PFSK-1 (cell line): ENCODE data around the gene FBXL7.

Experiments
- FOXP2 ChIP-seq: optimal IDR thresholded peaks from 2 replicates; pipeline ENCODE3; 2011; ENCODE audit warnings: borderline replicate concordance, control low read depth, inconsistent platforms; ENCODE audit not compliant: insufficient read depth; ENCODE audit errors: extremely low read length, extremely low read depth
- POLR2AphosphoS5 ChIP-seq: IDR thresholded peaks from 2 replicates; pipeline ENCODE4 v1.6.1; 2012; ENCODE audit warnings: low read depth, mild to moderate bottlenecking, control low read depth, low read length, moderate library complexity
- REST ChIP-seq, 2 experiments: IDR thresholded peaks; 2 replicates each; pipeline versions ENCODE4 v1.6.1 to v1.8.0; 2011 to 2012; ENCODE audit warnings: low read depth in 2 of 2, low read length in 2 of 2, control low read depth in 1 of 2, inconsistent platforms in 1 of 2, mild to moderate bottlenecking in 1 of 2, moderate library complexity in 1 of 2; ENCODE audit not compliant: insufficient read depth in 1 of 2
- SIN3A ChIP-seq: IDR thresholded peaks from 2 replicates; pipeline ENCODE4 v1.6.1; 2012; ENCODE audit warnings: mild to moderate bottlenecking, low read length, moderate library complexity, borderline replicate concordance; ENCODE audit not compliant: insufficient read depth
- TAF1 ChIP-seq: IDR thresholded peaks from 2 replicates; pipeline ENCODE4 v1.6.1; 2012; ENCODE audit warnings: low read length, control low read depth, borderline replicate concordance; ENCODE audit not compliant: insufficient read depth

FBXL7 gene

DNA sequence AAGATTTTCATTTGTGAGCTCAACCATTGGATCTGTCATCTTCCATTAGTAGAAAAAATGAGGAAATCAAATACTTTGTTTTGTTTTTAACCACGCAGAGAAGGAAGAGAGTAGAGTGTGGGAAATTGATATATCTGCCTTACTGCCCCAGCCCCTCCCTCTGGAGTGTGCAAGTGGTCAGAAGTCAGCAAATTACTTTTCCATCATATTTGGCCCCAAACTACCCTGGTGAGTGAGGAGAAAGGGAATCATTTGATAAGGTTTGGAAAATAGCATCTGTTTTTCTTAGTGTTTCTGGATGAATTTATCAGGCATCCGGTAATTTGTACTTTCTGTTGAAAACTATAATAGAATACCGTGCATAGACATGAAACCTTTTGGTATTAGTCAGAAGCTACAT, 352.2 kb downstream of the FBXL7 start:
- TF ChIP-seq POLR2AphosphoS5 (no peak), FOXP2 (no peak), SIN3A (no peak), TAF1 (no peak), REST (IDR thresholded peaks at IDR 0.05; ENCODE audit: insufficient read depth in 1 of 2, low read depth in 2 of 2, low read length in 2 of 2) (no peak)

DNA sequence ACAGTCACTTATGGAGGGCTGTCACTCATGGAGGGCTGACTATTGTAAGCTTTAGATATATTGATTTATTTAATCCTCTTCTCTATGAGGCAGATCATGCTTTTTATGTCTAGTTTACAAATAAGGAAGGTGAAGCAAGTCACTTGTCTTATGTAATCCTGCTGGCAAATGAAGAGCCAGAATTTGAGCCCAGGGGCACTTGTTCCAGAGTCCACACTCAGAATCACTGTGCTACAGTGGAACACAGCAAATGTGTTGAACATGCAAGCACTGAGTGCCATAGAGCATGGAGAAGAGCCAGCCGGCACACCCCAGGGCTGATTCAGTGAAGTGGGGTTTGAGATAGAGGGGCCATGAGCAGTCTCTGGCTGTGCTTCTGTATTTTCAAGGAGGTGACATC, 353.0 kb downstream of the FBXL7 start:
- TF ChIP-seq FOXP2 (no peak), POLR2AphosphoS5 (no peak), REST (IDR thresholded peaks at IDR 0.05; ENCODE audit: insufficient read depth in 1 of 2, low read depth in 2 of 2, low read length in 2 of 2) (no peak), SIN3A (no peak), TAF1 (no peak)

- TF ChIP-seq TAF1 (no peak), FOXP2 (no peak), SIN3A (no peak), POLR2AphosphoS5 (no peak), REST (IDR thresholded peaks at IDR 0.05; ENCODE audit: insufficient read depth in 1 of 2, low read depth in 2 of 2, low read length in 2 of 2) (no peak)
Observed at GRCh38 chr5:15858326-15858725, 358.3 kb downstream of the FBXL7 start.

GRCh38 chr5:15864536-15865215, 364.7 kb downstream of the FBXL7 start:
- TF ChIP-seq TAF1 = no peak
- TF ChIP-seq SIN3A = no peak
- no peak for TF ChIP-seq REST (IDR thresholded peaks at IDR 0.05; ENCODE audit: insufficient read depth in 1 of 2, low read depth in 2 of 2, low read length in 2 of 2)
- no peak for TF ChIP-seq FOXP2
- TF ChIP-seq POLR2AphosphoS5 = no peak
